ENCODE data around the gene NRF1. TPM values are rescaled to one million over a fixed set of nuclear protein-coding genes. Genes with fewer than 3 reads are reported as not detected.
A peak's percentile ranks its signal among the peaks of the same experiment; 100 is the strongest.

NRF1 gene
- total RNA-seq, 1 experiment from 2014 or later, result 19.3 TPM

DNA sequence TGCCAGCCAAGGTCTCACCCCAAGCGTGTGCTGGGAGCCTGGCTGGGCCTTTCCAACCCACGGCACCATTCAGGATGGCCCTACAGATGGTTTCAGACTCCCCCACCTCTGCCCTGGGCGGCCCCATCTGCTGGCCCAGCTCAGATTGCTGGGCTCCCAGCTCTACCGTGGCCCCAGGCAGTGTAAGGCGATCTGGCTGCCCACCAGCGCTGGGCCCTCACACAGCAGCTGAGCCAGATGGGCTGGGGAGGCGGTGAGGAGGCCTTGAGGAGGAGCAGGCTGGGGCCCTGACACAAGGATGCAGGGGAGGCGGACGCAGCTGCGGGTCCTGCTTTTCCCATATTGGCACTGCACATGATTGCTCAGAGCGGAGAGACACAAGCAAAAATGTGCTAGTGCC is 162.8 kb downstream of the NRF1 start:
- no peak overlapping the region for H3K18ac ChIP-seq (ENCODE audit: insufficient read length, low read depth, low read length)
- Mint-ChIP-seq H3K27me3 (ENCODE audit: low read depth) (peaks cover 57% of the 10 kb centered on the region), H3K4me1 (peaks cover 67 to 81% of the 10 kb centered on the region in 2 experiments), H3K9me3 (no peaks in the 10 kb centered on the region), H3K4me3 (peak overlapping the region in 1 of 2 experiments; percentile 42; a peak in 1 of 5 replicates), H3K27ac (peak overlapping the region in 1 of 3 experiments; percentile 84; a peak in 1 of 7 replicates), H3K36me3 (ENCODE audit: insufficient read depth in 1 of 3, low read depth in 3 of 3) (no peaks in the 10 kb centered on the region; a peak in 2 of 7 replicates)
- H4K20me1 ChIP-seq (ENCODE audit: control insufficient read depth, insufficient read depth, insufficient read length), result peaks cover 4% of the 10 kb centered on the region
- no peak overlapping the region for H3K4me2 ChIP-seq (ENCODE audit: insufficient read depth, insufficient read length, low read length)
- H4K5ac ChIP-seq (ENCODE audit: insufficient read length, low read depth, low read length), result no peak overlapping the region
- TF ChIP-seq, protein P1, sequence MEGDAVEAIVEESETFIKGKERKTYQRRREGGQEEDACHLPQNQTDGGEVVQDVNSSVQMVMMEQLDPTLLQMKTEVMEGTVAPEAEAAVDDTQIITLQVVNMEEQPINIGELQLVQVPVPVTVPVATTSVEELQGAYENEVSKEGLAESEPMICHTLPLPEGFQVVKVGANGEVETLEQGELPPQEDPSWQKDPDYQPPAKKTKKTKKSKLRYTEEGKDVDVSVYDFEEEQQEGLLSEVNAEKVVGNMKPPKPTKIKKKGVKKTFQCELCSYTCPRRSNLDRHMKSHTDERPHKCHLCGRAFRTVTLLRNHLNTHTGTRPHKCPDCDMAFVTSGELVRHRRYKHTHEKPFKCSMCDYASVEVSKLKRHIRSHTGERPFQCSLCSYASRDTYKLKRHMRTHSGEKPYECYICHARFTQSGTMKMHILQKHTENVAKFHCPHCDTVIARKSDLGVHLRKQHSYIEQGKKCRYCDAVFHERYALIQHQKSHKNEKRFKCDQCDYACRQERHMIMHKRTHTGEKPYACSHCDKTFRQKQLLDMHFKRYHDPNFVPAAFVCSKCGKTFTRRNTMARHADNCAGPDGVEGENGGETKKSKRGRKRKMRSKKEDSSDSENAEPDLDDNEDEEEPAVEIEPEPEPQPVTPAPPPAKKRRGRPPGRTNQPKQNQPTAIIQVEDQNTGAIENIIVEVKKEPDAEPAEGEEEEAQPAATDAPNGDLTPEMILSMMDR (conservative IDR thresholded peaks at IDR 0.05), result no peak
- H3T11ph ChIP-seq (ENCODE audit: low read length), result no peak overlapping the region
- H3K23ac ChIP-seq (ENCODE audit: insufficient read length, low read depth, low read length), result no peak overlapping the region
- no peak overlapping the region for H2BK5ac ChIP-seq (ENCODE audit: insufficient read length, low read length)
- no peak overlapping the region for H3K27ac ChIP-seq (ENCODE audit: insufficient read length, low read depth, low read length)
- no peak overlapping the region for H4K8ac ChIP-seq (replicated peaks; ENCODE audit: insufficient read length, low read depth, low read length)
- no CpG with 5 or more reads among the region's 11 CpGs for WGBS (ENCODE audit: extremely low coverage, insufficient read length, low lambda C conversion rate)
- no peak overlapping the region for H4K91ac ChIP-seq (ENCODE audit: insufficient read length, low read depth, low read length)
- H3K79me1 ChIP-seq (ENCODE audit: insufficient read depth, low read depth, low read length, poor library complexity, severe bottlenecking), result no peaks in the 10 kb centered on the region
- H2AK5ac ChIP-seq (ENCODE audit: insufficient read length, low read length), result no peak overlapping the region
- H3K4ac ChIP-seq (ENCODE audit: low read depth, low read length), result no peak overlapping the region
- H3K27me3 ChIP-seq (ENCODE audit: insufficient read depth, low read length), result peaks cover 20% of the 10 kb centered on the region
- peaks cover 32% of the 10 kb centered on the region for H3K23me2 ChIP-seq (ENCODE audit: insufficient read length, low read depth, low read length, poor library complexity, severe bottlenecking)
- H3K79me2 ChIP-seq (ENCODE audit: insufficient read depth, low read length), result no peaks in the 10 kb centered on the region; the same call in 1 of the 2 replicates
- no peak overlapping the region for H2BK20ac ChIP-seq (ENCODE audit: low read depth, low read length, poor library complexity, severe bottlenecking)
- no peak overlapping the region for H3K56ac ChIP-seq (ENCODE audit: insufficient read length, low read depth, low read length)
- H3K9me3 ChIP-seq (ENCODE audit: control insufficient read depth, low read depth, low read length), result no peaks in the 10 kb centered on the region
- H2BK120ac ChIP-seq (ENCODE audit: low read depth, low read length, poor library complexity, severe bottlenecking), result no peak overlapping the region
- peaks cover 21% of the 10 kb centered on the region; the same call in 1 of the 2 replicates for H3K4me1 ChIP-seq (ENCODE audit: insufficient read depth, low read length)
- H2BK12ac ChIP-seq (ENCODE audit: insufficient read length, low read depth, low read length), result no peak overlapping the region
- no peak overlapping the region for H3K9ac ChIP-seq (ENCODE audit: extremely low read depth, insufficient read length, low read length)
- H3K14ac ChIP-seq (ENCODE audit: insufficient read depth, low read length), result no peak overlapping the region; the same call in 1 of the 2 replicates
- no peak overlapping the region for H2BK15ac ChIP-seq (ENCODE audit: low read depth, low read length)
- no peak overlapping the region for H2AFZ ChIP-seq (ENCODE audit: low read length)
- DNase-seq, result peak; percentile 76
